IMR-90 (cell line): ENCODE results near the gene MYH9. TPM values are rescaled to one million over a fixed set of nuclear protein-coding genes. Genes with fewer than 3 reads are reported as not detected.
A peak's percentile ranks its signal among the peaks of the same experiment; 100 is the strongest.

Experiments used
- ATAC-seq: fragments of 200-7000 bp; cut with Tn5 transposase; 2 replicates; pipeline ENCODE4 v1.9.1; 2020; ENCODE audit warnings: low read depth, mild to moderate bottlenecking, moderate library complexity
- BruUV-seq: library from RNA; stranded (reverse); fragments of 400-500 nt; replicated peaks from 2 replicates; lab custom pipeline; 2021; lab: Mats Ljungman, UMichigan
- CTCF ChIA-PET: fragments of 300-600 bp; formaldehyde crosslinking; extraction: SDS; loops from one replicate; lab custom pipeline; 2021; ENCODE audit warnings: antibody characterized with exemption; lab: Yijun Ruan, JAX
- POLR2A ChIA-PET: fragments of 300-600 bp; sonication (Branson Sonifier 250); formaldehyde crosslinking; loops from one replicate; lab custom pipeline; 2022; ENCODE audit warnings: antibody characterized with exemption; ENCODE audit not compliant: unreplicated experiment; lab: Charles Lee
- DNase-seq: peaks from one replicate; pipeline ENCODE4 v3.0.0; 2013
- H2AFZ ChIP-seq: replicated peaks from 2 replicates; pipeline ENCODE3; 2013; ENCODE audit warnings: low read length, mild to moderate bottlenecking; ENCODE audit not compliant: poor library complexity
- H2AK5ac ChIP-seq: 2 replicates; pipeline ENCODE4 v1.6.1; 2013; ENCODE audit warnings: low read depth, low read length, inconsistent platforms
- H2AK9ac ChIP-seq: replicated peaks from 2 replicates; pipeline ENCODE3; 2013; ENCODE audit warnings: mild to moderate bottlenecking, low read depth, low read length, moderate library complexity; ENCODE audit not compliant: poor library complexity
- H2BK120ac ChIP-seq: 2 replicates; pipeline ENCODE4 v1.6.1; 2013; ENCODE audit warnings: low read depth, low read length, inconsistent platforms
- H2BK15ac ChIP-seq: 3 replicates; pipeline ENCODE4 v1.6.1; 2013; ENCODE audit warnings: low read depth, low read length, inconsistent platforms
- H2BK20ac ChIP-seq: 2 replicates; pipeline ENCODE4 v1.6.1; 2013; ENCODE audit warnings: low read depth, mild to moderate bottlenecking, inconsistent platforms, low read length, moderate library complexity
- H2BK5ac ChIP-seq: 2 replicates; pipeline ENCODE4 v1.6.1; 2013; ENCODE audit warnings: mild to moderate bottlenecking, low read depth, low read length, inconsistent platforms; ENCODE audit not compliant: poor library complexity, severe bottlenecking
- H3K14ac ChIP-seq: replicated peaks from 2 replicates; pipeline ENCODE4 v1.6.1; 2013; ENCODE audit warnings: low read depth, low read length, inconsistent platforms
- H3K18ac ChIP-seq: 2 replicates; pipeline ENCODE4 v1.6.1; 2013; ENCODE audit warnings: low read depth, low read length, control low read depth
- H3K23ac ChIP-seq: 2 replicates; pipeline ENCODE4 v1.6.1; 2013; ENCODE audit warnings: low read depth, low read length, inconsistent platforms
- H3K27ac ChIP-seq: 2 replicates; pipeline ENCODE4 v1.5.1; 2013; ENCODE audit warnings: mild to moderate bottlenecking, control low read depth, low read length; ENCODE audit not compliant: insufficient read depth
- H3K27me3 ChIP-seq: 2 replicates; pipeline ENCODE4 v1.6.1; 2013; ENCODE audit warnings: low read length; ENCODE audit not compliant: control insufficient read depth, insufficient read depth
- H3K36me3 ChIP-seq: 2 replicates; pipeline ENCODE4 v1.6.1; 2013; ENCODE audit warnings: low read length, mixed read lengths; ENCODE audit not compliant: control insufficient read depth, insufficient read depth
- H3K4ac ChIP-seq: 2 replicates; pipeline ENCODE4 v1.6.1; 2013; ENCODE audit warnings: low read depth, low read length, inconsistent platforms
- H3K4me1 ChIP-seq: 2 replicates; pipeline ENCODE4 v1.6.1; 2013; ENCODE audit warnings: low read length, mixed read lengths; ENCODE audit not compliant: control insufficient read depth, insufficient read depth
- H3K4me2 ChIP-seq: 2 replicates; pipeline ENCODE4 v1.6.1; 2013; ENCODE audit warnings: low read depth, mild to moderate bottlenecking, control low read depth, low read length, moderate library complexity
- H3K4me3 ChIP-seq: 2 replicates; pipeline ENCODE4 v1.5.1; 2013; ENCODE audit warnings: low read depth, mild to moderate bottlenecking, control low read depth, low read length, moderate library complexity; ENCODE audit not compliant: insufficient read depth
- H3K56ac ChIP-seq: 2 replicates; pipeline ENCODE4 v1.6.1; 2013; ENCODE audit warnings: low read length, inconsistent platforms; ENCODE audit not compliant: insufficient read depth; ENCODE audit errors: extremely low read depth
- H3K79me1 ChIP-seq, 2 experiments: 2 replicates each; pipeline ENCODE4 v1.6.1; 2013; ENCODE audit warnings: low read length in 2 of 2, inconsistent platforms in 1 of 2, low read depth in 1 of 2
- H3K9ac ChIP-seq: 2 replicates; pipeline ENCODE4 v1.6.1; 2013; ENCODE audit warnings: low read depth, low read length, control low read depth
- H3K9me1 ChIP-seq: 2 replicates; pipeline ENCODE4 v1.6.1; 2013; ENCODE audit warnings: low read length, inconsistent platforms; ENCODE audit not compliant: insufficient read depth
- H3K9me3 ChIP-seq: 2 replicates; pipeline ENCODE4 v1.6.1; 2013; ENCODE audit warnings: low read length; ENCODE audit not compliant: control insufficient read depth, insufficient read depth
- H4K20me1 ChIP-seq: 2 replicates; pipeline ENCODE4 v1.6.1; 2013; ENCODE audit warnings: low read length, inconsistent platforms; ENCODE audit not compliant: insufficient read depth
- H4K5ac ChIP-seq: 2 replicates; pipeline ENCODE4 v1.6.1; 2013; ENCODE audit warnings: mild to moderate bottlenecking, low read depth, low read length, control low read depth
- H4K8ac ChIP-seq, 2 experiments: 2 replicates each; pipeline ENCODE4 v1.6.1; 2013; ENCODE audit warnings: low read depth in 2 of 2, low read length in 2 of 2, control low read depth in 1 of 2, inconsistent platforms in 1 of 2
- H4K91ac ChIP-seq: 2 replicates; pipeline ENCODE4 v1.6.1; 2013; ENCODE audit warnings: low read depth, low read length, inconsistent platforms; ENCODE audit not compliant: insufficient read depth
- CTCF ChIP-seq: conservative IDR thresholded peaks from 2 replicates; pipeline ENCODE4 v1.5.1; 2012; ENCODE audit warnings: mild to moderate bottlenecking, low read depth, low read length, improper control_type of control experiment
- RCOR1 ChIP-seq: IDR thresholded peaks from 2 replicates; pipeline ENCODE4 v1.6.1; 2012; ENCODE audit warnings: mild to moderate bottlenecking, low read length, improper control_type of control experiment; ENCODE audit not compliant: insufficient replicate concordance
- USF2 ChIP-seq: fragments of 150-350 bp; IDR thresholded peaks from 2 replicates; pipeline ENCODE4 v1.6.1; 2017; ENCODE audit warnings: mild to moderate bottlenecking, antibody characterized with exemption, low read length, low read depth
- WGBS, 2 experiments: methylation state at CpG; one replicate each; pipeline versions ENCODE4 v1.1.5 to v1.1.7; 2013; ENCODE audit warnings: missing lambda C conversion rate in 2 of 2; ENCODE audit not compliant: insufficient read length in 1 of 2; ENCODE audit errors: extremely low coverage in 2 of 2; 5-methylcytosine and 5-hydroxymethylcytosine counted together
- dilution Hi-C: fragments of 300-500 bp; cut with HindIII; formaldehyde crosslinking; loops from one replicate; pipeline ENCODE4 v1.14.3; 2018; ENCODE audit warnings: low sequenced_read_pairs; ENCODE audit not compliant: unreplicated experiment
- in situ Hi-C: fragments of 300-500 bp; cut with MboI; formaldehyde crosslinking; loops from 3 replicates; pipeline ENCODE4 v1.14.3; 2019; ENCODE audit warnings: low sequenced_read_pairs, inconsistent platforms, mixed read lengths
- intact Hi-C: fragments of 100-400 bp; cut with micrococcal nuclease; formaldehyde crosslinking; loops from 2 replicates; pipeline ENCODE4 v1.10.0; 2022
- polyA plus RNA-seq, 3 experiments: library from polyadenylated mRNA; depleted of rRNA; stranded (reverse); fragments of >200 nt; gene quantifications; 2 replicates each; pipeline ENCODE4 v1.2.3, GENCODE V29; 2012; ENCODE audit warnings: low replicate concordance in 1 of 3
- total RNA-seq: library from RNA; depleted of rRNA; stranded (reverse); fragments of >200 nt; gene quantifications from 2 replicates; pipeline ENCODE4 v1.2.3, GENCODE V29; 2012

MYH9 gene
- total and polyA plus RNA-seq, 2 of the 4 experiments (the other 2 are of a cell fraction) = 475 to 554 TPM

GRCh38 chr22:36334821-36335603 lies 52.8 kb downstream of the MYH9 start (continued):
- no peak for TF ChIP-seq USF2

GRCh38 chr22:36334081-36334820 lies 53.5 kb downstream of the MYH9 start:
- Histone ChIP-seq H3K14ac (peak overlapping the region; percentile 99), H3K4me3 (no peak overlapping the region), H3K4me1 (peaks cover 72% of the 10 kb centered on the region), H3K79me1 (peaks cover 4 to 81% of the 10 kb centered on the region in 2 experiments; a peak in 2 of 4 replicates), H2BK5ac (peak overlapping the region; percentile 100), H2AK9ac (peak overlapping the region; percentile 82), H3K9me1 (peaks cover 38% of the 10 kb centered on the region), H4K91ac (peak overlapping the region; percentile 92), H3K9ac (peak overlapping the region; percentile 67; the same call in 1 of the 2 replicates), H4K8ac (peak overlapping the region; percentile 86 to 88), H3K27me3 (no peaks in the 10 kb centered on the region), H3K36me3 (peaks cover 86% of the 10 kb centered on the region), H4K5ac (peak overlapping the region; percentile 51), H2AK5ac (peak overlapping the region; percentile 93), H2AFZ (no peak overlapping the region), H3K4me2 (no peak overlapping the region), H2BK20ac (peak overlapping the region; percentile 47), H3K9me3 (no peaks in the 10 kb centered on the region), H3K18ac (peak overlapping the region; percentile 58; the same call in 1 of the 2 replicates), H3K23ac (peak overlapping the region; percentile 99), H3K4ac (peak overlapping the region; percentile 99), H2BK15ac (peak overlapping the region; percentile 56; the same call in 2 of the 3 replicates), H4K20me1 (peaks cover 83% of the 10 kb centered on the region), H2BK120ac (peak overlapping the region; percentile 97), H3K56ac (peak overlapping the region; percentile 99), H3K27ac (peak overlapping the region; percentile 87)
- CTCF ChIA-PET = no interaction called here
- ATAC-seq = no peak
- WGBS, 2 experiments = 93% methylated on average over 11 of the region's 25 CpGs; no CpG with 5 or more reads in 1 of the 2 experiments
- intact Hi-C loops (no loop called here), dilution Hi-C loops (no loop called here), in situ Hi-C loops (no loop called here)
- TF ChIP-seq RCOR1 (no peak), CTCF (no peak)
- no TSS peak for BruUV-seq
- DNase-seq = no peak
- POLR2A ChIA-PET = no interaction called here
